GM12874 (cell line): ENCODE measurements around the gene VTN.

ENCODE experiments used
- TF ChIP-seq, protein P1 (sequence below): IDR thresholded peaks from 2 replicates; pipeline ENCODE4 v1.5.1; 2011; ENCODE audit warnings: low read depth, mild to moderate bottlenecking, control low read depth, low read length, moderate library complexity; ENCODE audit not compliant: insufficient read depth

The VTN gene

DNA sequence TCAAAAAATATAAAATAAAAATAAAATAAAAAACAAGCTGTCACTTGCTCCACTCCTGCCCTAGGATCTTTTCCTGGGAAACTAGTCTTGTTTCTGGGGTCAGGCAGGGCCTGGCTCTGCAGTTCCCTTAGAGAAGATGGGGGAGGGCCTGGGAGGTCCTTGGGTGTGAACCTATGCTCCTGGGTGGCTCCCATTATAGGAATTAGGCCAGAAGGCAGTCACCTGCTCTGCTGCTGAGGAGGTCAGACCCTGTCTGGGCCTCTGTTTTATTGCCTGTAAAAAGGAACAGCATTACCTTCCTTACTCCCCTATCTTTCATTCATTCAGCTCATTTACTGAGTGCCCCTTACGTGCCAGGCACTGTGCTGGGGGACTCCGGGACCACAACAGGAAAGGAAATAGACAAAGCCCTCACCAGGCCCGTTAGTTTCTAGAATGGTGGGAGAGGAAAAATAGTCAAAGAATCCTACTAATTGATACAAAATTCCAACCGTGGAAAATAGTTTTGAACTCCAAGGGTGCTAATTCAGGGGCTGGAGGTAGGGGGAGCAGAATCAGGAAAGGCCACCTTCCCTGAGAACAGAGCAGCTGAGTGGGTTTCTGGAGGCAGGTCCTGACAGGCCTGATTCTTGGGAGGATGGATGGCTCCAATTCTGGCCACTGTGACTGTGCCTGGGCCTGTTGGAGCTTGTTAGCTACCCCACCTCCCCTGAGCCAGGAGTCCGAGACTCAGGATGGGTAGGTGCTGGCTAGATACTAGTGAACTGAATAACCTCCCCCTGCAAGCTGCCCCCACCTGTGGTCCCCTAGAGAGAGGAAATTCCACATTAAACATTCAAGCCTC is 37.2 kb upstream of the VTN start:
- TF ChIP-seq, protein P1, sequence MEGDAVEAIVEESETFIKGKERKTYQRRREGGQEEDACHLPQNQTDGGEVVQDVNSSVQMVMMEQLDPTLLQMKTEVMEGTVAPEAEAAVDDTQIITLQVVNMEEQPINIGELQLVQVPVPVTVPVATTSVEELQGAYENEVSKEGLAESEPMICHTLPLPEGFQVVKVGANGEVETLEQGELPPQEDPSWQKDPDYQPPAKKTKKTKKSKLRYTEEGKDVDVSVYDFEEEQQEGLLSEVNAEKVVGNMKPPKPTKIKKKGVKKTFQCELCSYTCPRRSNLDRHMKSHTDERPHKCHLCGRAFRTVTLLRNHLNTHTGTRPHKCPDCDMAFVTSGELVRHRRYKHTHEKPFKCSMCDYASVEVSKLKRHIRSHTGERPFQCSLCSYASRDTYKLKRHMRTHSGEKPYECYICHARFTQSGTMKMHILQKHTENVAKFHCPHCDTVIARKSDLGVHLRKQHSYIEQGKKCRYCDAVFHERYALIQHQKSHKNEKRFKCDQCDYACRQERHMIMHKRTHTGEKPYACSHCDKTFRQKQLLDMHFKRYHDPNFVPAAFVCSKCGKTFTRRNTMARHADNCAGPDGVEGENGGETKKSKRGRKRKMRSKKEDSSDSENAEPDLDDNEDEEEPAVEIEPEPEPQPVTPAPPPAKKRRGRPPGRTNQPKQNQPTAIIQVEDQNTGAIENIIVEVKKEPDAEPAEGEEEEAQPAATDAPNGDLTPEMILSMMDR: no peak

DNA sequence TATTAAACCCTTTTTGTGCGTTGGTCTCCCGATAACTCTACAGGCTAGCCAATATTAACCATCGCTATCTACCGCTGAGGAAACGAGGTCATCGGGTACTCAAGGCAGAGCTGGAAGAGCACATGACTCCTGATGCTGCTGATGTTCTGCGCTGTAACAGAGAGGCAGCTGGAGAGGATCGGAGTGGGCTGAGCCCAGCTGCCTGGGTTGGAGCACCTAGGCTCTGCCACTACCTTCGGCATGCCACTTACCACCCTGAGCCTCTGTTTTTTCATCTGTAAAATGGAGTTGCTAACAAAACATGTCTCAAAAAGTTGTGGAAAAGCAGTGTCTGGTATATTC is 36.3 kb upstream of the VTN start:
- TF ChIP-seq, protein P1: no peak

DNA sequence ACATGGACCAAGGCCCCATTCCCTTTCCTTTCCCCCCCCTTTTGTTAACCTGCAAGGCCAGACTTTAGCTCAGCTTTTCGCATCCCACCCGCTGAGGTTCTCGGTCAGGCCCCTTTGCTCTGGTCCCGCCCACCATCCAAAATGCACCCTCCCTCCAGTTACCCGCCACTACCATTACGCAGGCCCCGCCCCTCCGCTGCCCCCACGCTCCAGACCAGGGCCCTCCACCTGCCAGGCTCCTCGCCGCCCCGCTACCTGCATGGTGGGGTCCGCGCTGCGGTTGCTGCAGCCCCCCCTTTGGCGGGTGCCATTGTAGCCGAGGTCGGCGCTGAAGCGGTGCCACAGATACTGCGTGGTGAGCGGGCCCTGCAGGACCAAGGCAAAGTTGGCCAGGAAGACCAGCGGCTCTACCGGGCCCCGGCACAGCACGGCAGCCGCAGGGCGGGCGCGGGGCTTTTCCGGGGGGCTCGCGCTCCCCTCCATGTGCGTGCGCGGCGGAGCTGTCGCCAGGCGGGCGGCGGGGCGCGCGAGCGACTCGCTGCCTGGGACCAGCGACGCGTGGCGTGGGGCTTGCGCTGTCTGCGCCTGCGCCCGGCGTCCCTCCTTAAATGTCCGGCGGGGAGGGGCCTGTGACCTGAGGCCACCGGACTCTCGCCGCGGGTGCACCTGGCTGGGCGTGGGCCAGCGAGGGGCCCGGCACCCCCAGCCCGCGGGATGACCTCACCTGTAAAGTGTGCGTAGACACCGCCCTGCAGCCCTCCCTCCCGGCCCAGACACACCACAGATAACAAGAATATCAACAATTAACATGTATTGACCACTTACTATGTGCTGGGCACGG is 35.7 kb upstream of the VTN start, which contains the start of gene SLC46A1:
SLC46A1 (minus strand) TSS at position 581 of the 841 bp plus-strand sequence; CDS start at position 483, 98 bp downstream.
- TF ChIP-seq, protein P1: no peak

DNA sequence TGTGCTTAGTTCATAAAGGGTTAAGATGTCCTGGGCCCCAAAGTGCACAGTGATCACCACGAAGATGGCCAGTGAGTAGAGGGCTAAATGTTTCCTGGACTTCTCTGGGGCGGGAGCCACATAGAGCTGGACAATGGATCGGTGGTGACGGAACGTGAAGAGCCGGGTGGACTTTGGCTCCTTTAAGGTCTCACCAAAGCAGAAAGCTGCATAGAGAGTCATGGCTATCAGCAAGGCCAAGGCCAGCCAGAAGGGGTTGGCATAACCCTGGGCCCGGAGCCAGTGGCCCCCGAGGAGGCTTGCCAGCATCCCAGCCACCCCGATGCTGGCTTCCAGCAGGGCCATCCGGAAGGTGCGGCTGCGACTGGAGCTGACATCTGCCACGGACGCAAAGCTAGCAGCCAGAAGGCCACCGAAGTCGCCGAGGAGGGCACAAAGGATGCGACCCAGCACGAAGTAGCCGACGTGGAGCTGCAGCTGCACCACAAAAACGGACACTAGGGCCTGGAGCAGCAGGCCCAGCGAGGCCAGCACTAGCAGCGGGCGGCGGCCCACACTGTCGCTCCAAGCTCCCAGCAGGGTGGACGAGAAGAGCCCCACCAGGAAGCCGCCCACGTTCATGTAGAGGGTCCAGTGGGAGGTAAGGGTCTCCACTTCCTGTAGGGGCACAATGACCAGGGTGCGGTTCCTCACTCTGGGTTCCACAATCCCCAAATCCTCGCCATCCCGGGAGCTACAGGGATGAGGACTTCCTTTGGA is 34.9 kb upstream of the VTN start:
- TF ChIP-seq, protein P1: no peak

DNA sequence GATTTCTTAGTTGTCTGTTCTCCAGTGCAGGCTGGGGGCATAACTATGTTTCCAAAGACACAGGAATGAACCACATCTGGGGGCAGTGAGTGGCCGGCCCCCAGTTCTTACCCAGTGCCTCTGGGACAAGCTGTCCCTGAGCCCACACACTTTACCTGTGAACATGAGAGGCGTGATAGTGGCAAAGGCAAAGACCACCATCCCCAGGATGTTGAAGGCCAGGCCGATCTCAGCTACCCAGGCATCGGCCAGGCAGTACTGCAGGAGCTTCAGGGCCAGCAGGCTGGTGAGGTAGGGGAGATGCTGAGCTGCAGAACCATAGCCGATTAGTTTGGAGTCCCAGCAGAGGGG is 34.3 kb upstream of the VTN start:
- TF ChIP-seq, protein P1: no peak

DNA sequence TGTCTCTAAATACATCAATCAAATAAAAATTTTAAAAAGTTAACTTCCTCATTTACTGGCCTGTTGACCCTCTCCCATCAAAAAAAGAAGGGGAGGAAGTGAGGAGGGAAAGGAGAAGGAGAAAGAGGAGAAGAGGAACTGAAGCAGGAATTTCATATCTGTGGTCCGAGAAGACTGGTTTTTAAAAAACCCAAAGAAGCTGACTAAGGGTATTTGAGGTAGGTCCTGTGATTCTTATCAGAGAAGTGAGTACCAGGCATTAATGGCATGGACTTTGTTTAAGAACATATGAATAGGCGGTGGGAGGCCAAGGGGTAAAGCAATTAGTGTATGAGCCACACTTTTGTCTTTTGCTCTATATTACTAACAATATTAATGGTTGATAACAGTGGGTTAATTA is 33.9 kb upstream of the VTN start:
- TF ChIP-seq, protein P1: no peak

DNA sequence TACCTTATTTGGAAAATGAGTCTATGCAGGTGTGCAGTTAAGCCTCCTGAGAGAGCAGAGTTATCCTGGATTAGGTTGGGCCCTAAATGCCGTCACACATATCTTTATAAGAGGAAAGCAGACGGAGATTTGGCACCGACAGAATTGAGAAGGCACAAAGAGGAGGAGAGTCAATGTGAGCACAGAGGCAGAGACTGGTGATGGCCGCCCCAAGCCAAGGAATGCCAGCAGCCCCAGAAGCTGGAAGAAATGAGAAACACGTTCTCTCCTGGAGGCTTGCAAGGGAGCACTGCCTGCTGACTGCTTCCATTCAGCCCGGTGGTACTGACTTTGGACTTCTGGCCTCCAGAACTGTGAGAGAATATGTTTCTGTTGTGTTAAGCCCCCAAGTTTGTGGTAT is 32.7 kb upstream of the VTN start:
- TF ChIP-seq, protein P1: no peak
